ENCODE results near the gene SDC3. TPM values are rescaled to one million over a fixed set of nuclear protein-coding genes. Genes with fewer than 3 reads are reported as not detected.
A peak's percentile ranks its signal among the peaks of the same experiment; 100 is the strongest.

SDC3 gene
- total RNA-seq, 1 experiment from 2014 or later: 10.0 TPM

GRCh38 chr1:30908316-30908695, 252 bp downstream of the SDC3 start:
- CTCF ChIA-PET: no interaction called here
- H3K4me2 ChIP-seq (ENCODE audit: low read length): peak overlapping the region; percentile 90

GRCh38 chr1:30907481-30908315, 860 bp downstream of the SDC3 start:
- H3K27ac ChIP-seq (ENCODE audit: low read length): no peak overlapping the region

More at GRCh38 chr1:30908316-30908695, 252 bp downstream of the SDC3 start:
- Histone ChIP-seq H3F3A (ENCODE audit: low read length, unreplicated experiment) (no peaks in the 10 kb centered on the region), H3K9me3 (ENCODE audit: low read length) (no peaks in the 10 kb centered on the region), H2AFZ (ENCODE audit: low read length) (no peak overlapping the region), H3K27ac (ENCODE audit: low read length) (no peak overlapping the region), H3K4me3 (ENCODE audit: low read length) (peak overlapping the region; percentile 70), H3K4me1 (ENCODE audit: insufficient read depth, low read length) (peaks cover 10% of the 10 kb centered on the region), H3K79me2 (ENCODE audit: low read length) (peaks cover 4% of the 10 kb centered on the region; the same call in 1 of the 2 replicates), H3K9ac (ENCODE audit: low read length) (no peak overlapping the region), H4K20me1 (ENCODE audit: low read length) (no peaks in the 10 kb centered on the region), H3K36me3 (ENCODE audit: low read depth, low read length) (no peaks in the 10 kb centered on the region; the same call in 1 of the 2 replicates), H3K27me3 (ENCODE audit: low read length) (no peaks in the 10 kb centered on the region), H3K9me2 (replicated peaks; ENCODE audit: low read length) (no peaks in the 10 kb centered on the region)
- intact Hi-C loops (cut with micrococcal nuclease): no loop called here
- no peak for TF ChIP-seq CTCF (conservative IDR thresholded peaks at IDR 0.05; ENCODE audit: low read depth, low read length)
- TF ChIP-seq EZH2 (IDR thresholded peaks at IDR 0.05; ENCODE audit: low read length, unreplicated experiment): no peak
- no peak for TF ChIP-seq EZH2phosphoT487 (IDR thresholded peaks at IDR 0.05; ENCODE audit: borderline replicate concordance, low read length)
- BruUV-seq (replicated peaks): no TSS peak
- ATAC-seq (peak; percentile 2; the same call in 1 of the 2 replicates), DNase-seq (no peak)
- POLR2A ChIA-PET (ENCODE audit: unreplicated experiment): no interaction called here

More at GRCh38 chr1:30907481-30908315, 860 bp downstream of the SDC3 start:
- no peaks in the 10 kb centered on the region for H3K27me3 ChIP-seq (ENCODE audit: low read length)
- H3K4me3 ChIP-seq (ENCODE audit: low read length): peak overlapping the region; percentile 70
- H2AFZ ChIP-seq (ENCODE audit: low read length): no peak overlapping the region
- no peaks in the 10 kb centered on the region for H3F3A ChIP-seq (ENCODE audit: low read length, unreplicated experiment)
- H4K20me1 ChIP-seq (ENCODE audit: low read length): no peaks in the 10 kb centered on the region
- H3K79me2 ChIP-seq (ENCODE audit: low read length): peaks cover 4% of the 10 kb centered on the region; the same call in 1 of the 2 replicates
- ATAC-seq: no peak
- peaks cover 10% of the 10 kb centered on the region for H3K4me1 ChIP-seq (ENCODE audit: insufficient read depth, low read length)
- H3K9ac ChIP-seq (ENCODE audit: low read length): no peak overlapping the region
- H3K4me2 ChIP-seq (ENCODE audit: low read length): peak overlapping the region; percentile 90
- ChIA-PET POLR2A (ENCODE audit: unreplicated experiment) (no interaction called here), CTCF (no interaction called here)
- no peak for TF ChIP-seq EZH2phosphoT487 (IDR thresholded peaks at IDR 0.05; ENCODE audit: borderline replicate concordance, low read length)
- TF ChIP-seq CTCF (conservative IDR thresholded peaks at IDR 0.05; ENCODE audit: low read depth, low read length): no peak
- TF ChIP-seq EZH2 (IDR thresholded peaks at IDR 0.05; ENCODE audit: low read length, unreplicated experiment): no peak
- H3K9me2 ChIP-seq (replicated peaks; ENCODE audit: low read length): no peaks in the 10 kb centered on the region
- intact Hi-C loops (cut with micrococcal nuclease): no loop called here
- H3K9me3 ChIP-seq (ENCODE audit: low read length): no peaks in the 10 kb centered on the region
- TSS peak; percentile 54 for BruUV-seq (replicated peaks)
- no peak for DNase-seq
- no peaks in the 10 kb centered on the region; the same call in 1 of the 2 replicates for H3K36me3 ChIP-seq (ENCODE audit: low read depth, low read length)
